NOMO-1 treated with dmso at 0.1 percent for 144 hours (cell line): ENCODE data around the gene ZMAT3.
A peak's percentile ranks its signal among the peaks of the same experiment; 100 is the strongest.
"Not testable (repeated sequence)": the region's sequence is repeated elsewhere in the genome, so short reads cannot be mapped to it uniquely, and the experiment has no call there.

Experiments
- DNase-seq: peaks from one replicate; lab custom pipeline; 2025; ENCODE audit not compliant: unreplicated experiment; lab: John Stamatoyannopoulos, UW

The ZMAT3 gene

GRCh38 chr3:179069762-179070390 lies 1.7 kb downstream of the ZMAT3 start:
- no peak for DNase-seq

GRCh38 chr3:179068779-179069530 lies 2.7 kb downstream of the ZMAT3 start:
- peak; percentile 43 for DNase-seq

- no peak for DNase-seq
Observed at GRCh38 chr3:179067839-179068238, 3.8 kb downstream of the ZMAT3 start.

GRCh38 chr3:179067291-179067690 lies 4.3 kb downstream of the ZMAT3 start:
- no peak for DNase-seq

- no peak for DNase-seq
Observed at GRCh38 chr3:179063945-179064560, 7.6 kb downstream of the ZMAT3 start.

GRCh38 chr3:179056326-179056725 lies 15.3 kb downstream of the ZMAT3 start:
- DNase-seq, result no peak

GRCh38 chr3:179054565-179054964 lies 17.0 kb downstream of the ZMAT3 start:
- not testable (repeated sequence) for DNase-seq

- DNase-seq, result no peak
Observed at GRCh38 chr3:179046497-179047353, 24.9 kb downstream of the ZMAT3 start.

GRCh38 chr3:179045719-179046402 lies 25.7 kb downstream of the ZMAT3 start:
- no peak for DNase-seq

- not testable (repeated sequence) for DNase-seq
Observed at GRCh38 chr3:179038899-179039251, 32.7 kb downstream of the ZMAT3 start.

GRCh38 chr3:179038216-179038898 lies 33.3 kb downstream of the ZMAT3 start:
- no peak for DNase-seq

- no peak for DNase-seq
Observed at GRCh38 chr3:179037351-179037750, 34.3 kb downstream of the ZMAT3 start.

GRCh38 chr3:179036626-179037300 lies 34.8 kb downstream of the ZMAT3 start:
- no peak for DNase-seq

GRCh38 chr3:179036226-179036625 lies 35.4 kb downstream of the ZMAT3 start:
- DNase-seq, result no peak

- DNase-seq, result no peak
Observed at GRCh38 chr3:179035232-179035631, 36.4 kb downstream of the ZMAT3 start.

- DNase-seq, result not testable (repeated sequence)
Observed at GRCh38 chr3:179033304-179033657, 38.3 kb downstream of the ZMAT3 start.

GRCh38 chr3:179032454-179033303 lies 38.9 kb downstream of the ZMAT3 start:
- DNase-seq, result not testable (repeated sequence)

GRCh38 chr3:179029096-179029495 lies 42.5 kb downstream of the ZMAT3 start:
- no peak for DNase-seq

GRCh38 chr3:179028408-179028807 lies 43.2 kb downstream of the ZMAT3 start:
- no peak for DNase-seq
